Kidney (tissue), 14 donors: ENCODE measurements around the gene LMOD3. TPM values are rescaled to one million over a fixed set of nuclear protein-coding genes. Genes with fewer than 3 reads are reported as not detected.

Source experiments
- DNase-seq, 5 donors: peaks; one replicate each; pipeline ENCODE4 v3.0.0-alpha.2; 2013 to 2020
- FAIRE-seq: peaks from 2 replicates; lab custom pipeline; 2012; peaks lifted over from hg19 to GRCh38; lab: Jason Lieb, UNC
- H3K27ac ChIP-seq, 2 donors: one replicate each; pipeline ENCODE4 v1.7.0; 2013; ENCODE audit warnings: low read depth in 2 of 2, low read length in 2 of 2, inconsistent platforms in 1 of 2
- H3K27me3 ChIP-seq: one replicate; pipeline ENCODE4 v1.7.1; 2013; ENCODE audit warnings: low read length, inconsistent platforms; ENCODE audit not compliant: control insufficient read depth, insufficient read depth
- H3K36me3 ChIP-seq, 3 donors: one replicate each; pipeline versions ENCODE4 v1.7.0 to v1.7.1; 2013; ENCODE audit warnings: low read length in 3 of 3, control low read depth in 1 of 3, inconsistent platforms in 1 of 3; ENCODE audit not compliant: insufficient read depth in 3 of 3, control insufficient read depth in 2 of 3
- H3K4me1 ChIP-seq, 3 donors: one replicate each; pipeline versions ENCODE4 v1.7.0 to v1.7.1; 2013; ENCODE audit warnings: low read length in 3 of 3, inconsistent platforms in 1 of 3, low read depth in 1 of 3; ENCODE audit not compliant: control insufficient read depth in 2 of 3, insufficient read depth in 2 of 3
- H3K4me3 ChIP-seq, 3 donors: one replicate each; pipeline versions ENCODE4 v1.7.0 to v1.8.1; 2013; ENCODE audit warnings: low read length in 3 of 3, control low read depth in 1 of 3, inconsistent platforms in 1 of 3
- H3K9ac ChIP-seq, 3 donors: one replicate each; pipeline versions ENCODE4 v1.7.0 to v1.7.1; 2013; ENCODE audit warnings: low read length in 3 of 3, control low read depth in 1 of 3, inconsistent platforms in 1 of 3
- H3K9me3 ChIP-seq, 3 donors: one replicate each; pipeline versions ENCODE4 v1.7.0 to v1.7.1; 2013; ENCODE audit warnings: low read length in 3 of 3, control low read depth in 1 of 3, inconsistent platforms in 1 of 3; ENCODE audit not compliant: control insufficient read depth in 2 of 3, insufficient read depth in 1 of 3
- intact Hi-C: fragments of 100-400 bp; cut with DNase I; formaldehyde crosslinking; loops from one replicate; pipeline ENCODE4 v1.11.1; 2022
- polyA plus RNA-seq: library from polyadenylated mRNA; stranded (reverse); fragments of 350-450 nt; fragmentation: Illumina TruSeq; extraction: RNeasy Lipid Tissue Mini Kit (QIAGEN cat#74804); gene quantifications from one replicate; pipeline ENCODE4 v1.2.3, GENCODE V29; 2014; ENCODE audit warnings: low read depth, low replicate concordance; ENCODE audit not compliant: insufficient read depth
- total RNA-seq: library from RNA; stranded (reverse); fragmentation: NEBNext Ultra II Directional; extraction: Animal tissue kit (Norgen Biotek cat#: 25700); gene quantifications from one replicate; pipeline ENCODE4 v1.2.1, GENCODE V29; 2021
- TF ChIP-seq, protein P1 (sequence below): IDR thresholded peaks from 3 replicates; pipeline ENCODE4 v1.5.1; 2012; ENCODE audit warnings: mild to moderate bottlenecking, moderate library complexity, borderline replicate concordance; ENCODE audit not compliant: insufficient read depth; ENCODE audit errors: extremely low read depth
- donor health status: control.
- donor health status: control.
- donor health status: control.
- donor health status: control.
- donor health status: control.
- donor health status: DM: yes; HTN: yes; CAD: no.
- donor health status: Normal renal cell carcinoma (clear cell type).

The LMOD3 gene
- total and polyA plus RNA-seq, 2 donors from 2014 or later: 0.09 to 0.28 TPM

- H3K36me3 ChIP-seq: no peaks in the 10 kb centered on the region
- FAIRE-seq (no peak), DNase-seq (peak; percentile 22 to 93 (median 60))
- H3K4me1 ChIP-seq: peaks cover 0 to 29% (median 9%) of the 10 kb centered on the region in 3 donors
- H3K4me3 ChIP-seq: peak overlapping the region; percentile 84 to 95 (median 88)
- peak overlapping the region; percentile 89 to 96 for H3K27ac ChIP-seq
- TF ChIP-seq, protein P1, sequence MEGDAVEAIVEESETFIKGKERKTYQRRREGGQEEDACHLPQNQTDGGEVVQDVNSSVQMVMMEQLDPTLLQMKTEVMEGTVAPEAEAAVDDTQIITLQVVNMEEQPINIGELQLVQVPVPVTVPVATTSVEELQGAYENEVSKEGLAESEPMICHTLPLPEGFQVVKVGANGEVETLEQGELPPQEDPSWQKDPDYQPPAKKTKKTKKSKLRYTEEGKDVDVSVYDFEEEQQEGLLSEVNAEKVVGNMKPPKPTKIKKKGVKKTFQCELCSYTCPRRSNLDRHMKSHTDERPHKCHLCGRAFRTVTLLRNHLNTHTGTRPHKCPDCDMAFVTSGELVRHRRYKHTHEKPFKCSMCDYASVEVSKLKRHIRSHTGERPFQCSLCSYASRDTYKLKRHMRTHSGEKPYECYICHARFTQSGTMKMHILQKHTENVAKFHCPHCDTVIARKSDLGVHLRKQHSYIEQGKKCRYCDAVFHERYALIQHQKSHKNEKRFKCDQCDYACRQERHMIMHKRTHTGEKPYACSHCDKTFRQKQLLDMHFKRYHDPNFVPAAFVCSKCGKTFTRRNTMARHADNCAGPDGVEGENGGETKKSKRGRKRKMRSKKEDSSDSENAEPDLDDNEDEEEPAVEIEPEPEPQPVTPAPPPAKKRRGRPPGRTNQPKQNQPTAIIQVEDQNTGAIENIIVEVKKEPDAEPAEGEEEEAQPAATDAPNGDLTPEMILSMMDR: no peak
- no peaks in the 10 kb centered on the region for H3K9me3 ChIP-seq
- peak overlapping the region; percentile 76 to 97 (median 80) for H3K9ac ChIP-seq
- intact Hi-C loops: no loop called here
- H3K27me3 ChIP-seq: no peaks in the 10 kb centered on the region
Observed at GRCh38 chr3:69085833-69086722, 36.3 kb downstream of the LMOD3 start.

GRCh38 chr3:69085168-69085832 is 37.1 kb downstream of the LMOD3 start:
- no peak for FAIRE-seq

GRCh38 chr3:69084326-69085167 is 37.8 kb downstream of the LMOD3 start, which contains the start of gene ARL6IP5:
Gene ARL6IP5 (plus strand): TSS chr3:69084937. CDS start chr3:69085048, 111 bp downstream.
- no peaks in the 10 kb centered on the region for H3K27me3 ChIP-seq
- H3K9ac ChIP-seq: peak within 1 kb of the TSS; percentile 76 to 97 (median 80)
- peak; percentile 59 for FAIRE-seq
- DNase-seq: peak; percentile 90 to 97 (median 95)
- H3K27ac ChIP-seq: peak within 1 kb of the TSS; percentile 89 to 96
- TF ChIP-seq, protein P1: no peak
- H3K9me3 ChIP-seq: no peaks in the 10 kb centered on the region
- intact Hi-C loops: no loop called here
- H3K4me3 ChIP-seq: peak within 1 kb of the TSS; percentile 84 to 95 (median 88)
- peaks cover 0 to 32% (median 9%) of the 10 kb centered on the region in 3 donors for H3K4me1 ChIP-seq
- no peaks in the 10 kb centered on the region for H3K36me3 ChIP-seq

More at GRCh38 chr3:69085168-69085832, 37.1 kb downstream of the LMOD3 start:
- Histone ChIP-seq H3K36me3 (no peaks in the 10 kb centered on the region), H3K9me3 (no peaks in the 10 kb centered on the region), H3K4me3 (peak overlapping the region; percentile 84 to 95 (median 88)), H3K4me1 (peaks cover 0 to 32% (median 9%) of the 10 kb centered on the region in 3 donors), H3K9ac (peak overlapping the region; percentile 76 to 97 (median 80)), H3K27ac (peak overlapping the region; percentile 89 to 96), H3K27me3 (no peaks in the 10 kb centered on the region)
- peak; percentile 18 to 82 (median 43) for DNase-seq
- TF ChIP-seq, protein P1: no peak
- intact Hi-C loops: no loop called here
